ENCODE results near the gene TBC1D8.

TBC1D8 gene

GRCh38 chr2:100972452-100972851, 178.7 kb downstream of the TBC1D8 start:
- ATAC-seq = no peak

- no peak for ATAC-seq
These were observed 180.0 kb downstream of the TBC1D8 start for GRCh38 chr2:100971221-100971620.

- ATAC-seq = no peak
These were observed 181.2 kb downstream of the TBC1D8 start for GRCh38 chr2:100969998-100970397.

- no peak for ATAC-seq
These were observed 182.7 kb downstream of the TBC1D8 start for GRCh38 chr2:100968146-100969145.

- ATAC-seq = no peak
These were observed 183.5 kb downstream of the TBC1D8 start for GRCh38 chr2:100967716-100968115.

- no peak for ATAC-seq
These were observed 185.6 kb downstream of the TBC1D8 start for GRCh38 chr2:100965596-100965995.

GRCh38 chr2:100964681-100965169, 186.5 kb downstream of the TBC1D8 start:
- no peak for ATAC-seq

GRCh38 chr2:100964222-100964621, 187.0 kb downstream of the TBC1D8 start:
- ATAC-seq = no peak

GRCh38 chr2:100963026-100963375, 188.2 kb downstream of the TBC1D8 start:
- ATAC-seq = no peak

GRCh38 chr2:100962366-100963025, 188.7 kb downstream of the TBC1D8 start:
- ATAC-seq = no peak

- ATAC-seq = no peak
These were observed 190.5 kb downstream of the TBC1D8 start for GRCh38 chr2:100960688-100961087.

- ATAC-seq = no peak
These were observed 191.8 kb downstream of the TBC1D8 start for GRCh38 chr2:100959225-100959880.

GRCh38 chr2:100957996-100958653, 193.1 kb downstream of the TBC1D8 start:
- ATAC-seq = no peak
